ENCODE measurements around the gene SPSB1. TPM values are rescaled to one million over a fixed set of nuclear protein-coding genes. Genes with fewer than 3 reads are reported as not detected.

Gene SPSB1
- total RNA-seq, 1 experiment from 2014 or later, result 4.3 TPM

DNA sequence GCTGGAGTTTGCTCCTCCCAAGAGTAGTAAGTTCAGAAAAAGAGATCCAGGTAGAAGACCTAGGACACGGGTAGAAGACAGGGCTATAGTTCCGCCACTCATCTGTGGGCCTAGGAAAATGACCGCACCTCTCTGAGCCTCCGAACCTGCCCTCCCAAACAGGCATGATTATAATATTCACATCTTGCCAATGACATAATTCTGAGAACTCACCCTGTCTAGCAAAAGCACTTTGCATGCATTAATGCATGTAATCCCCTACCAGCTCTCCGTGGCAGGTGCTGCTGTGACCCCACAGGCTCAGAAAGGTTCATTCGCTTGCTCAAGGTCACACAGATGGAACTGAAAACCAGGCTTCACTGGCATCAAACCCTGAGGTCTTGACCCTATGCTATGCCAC, 88.0 kb downstream of the SPSB1 start:
- Mint-ChIP-seq H3K4me3 (no peak overlapping the region), H3K4me1 (no peaks in the 10 kb centered on the region), H3K36me3 (no peaks in the 10 kb centered on the region), H3K9me3 (no peaks in the 10 kb centered on the region), H3K27me3 (ENCODE audit: low read depth) (no peaks in the 10 kb centered on the region), H3K27ac (no peak overlapping the region)
- DNase-seq (ENCODE audit: low spot score) (no peak), ATAC-seq (no peak)
- ChIA-PET POLR2A (no interaction called here), CTCF (no interaction called here)
- TF ChIP-seq, protein P1, sequence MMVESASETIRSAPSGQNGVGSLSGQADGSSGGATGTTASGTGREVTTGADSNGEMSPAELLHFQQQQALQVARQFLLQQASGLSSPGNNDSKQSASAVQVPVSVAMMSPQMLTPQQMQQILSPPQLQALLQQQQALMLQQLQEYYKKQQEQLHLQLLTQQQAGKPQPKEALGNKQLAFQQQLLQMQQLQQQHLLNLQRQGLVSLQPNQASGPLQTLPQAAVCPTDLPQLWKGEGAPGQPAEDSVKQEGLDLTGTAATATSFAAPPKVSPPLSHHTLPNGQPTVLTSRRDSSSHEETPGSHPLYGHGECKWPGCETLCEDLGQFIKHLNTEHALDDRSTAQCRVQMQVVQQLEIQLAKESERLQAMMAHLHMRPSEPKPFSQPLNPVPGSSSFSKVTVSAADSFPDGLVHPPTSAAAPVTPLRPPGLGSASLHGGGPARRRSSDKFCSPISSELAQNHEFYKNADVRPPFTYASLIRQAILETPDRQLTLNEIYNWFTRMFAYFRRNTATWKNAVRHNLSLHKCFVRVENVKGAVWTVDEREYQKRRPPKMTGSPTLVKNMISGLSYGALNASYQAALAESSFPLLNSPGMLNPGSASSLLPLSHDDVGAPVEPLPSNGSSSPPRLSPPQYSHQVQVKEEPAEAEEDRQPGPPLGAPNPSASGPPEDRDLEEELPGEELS (CRISPR knock-in tag; IDR thresholded peaks at IDR 0.05), result no peak
- TF ChIP-seq ZNF423 (CRISPR knock-in tag; IDR thresholded peaks at IDR 0.05) (no peak), SMAD4 (CRISPR knock-in tag; IDR thresholded peaks at IDR 0.05) (no peak), ATF1 (CRISPR knock-in tag; IDR thresholded peaks at IDR 0.05) (no peak)
- TF ChIP-seq, protein P2, sequence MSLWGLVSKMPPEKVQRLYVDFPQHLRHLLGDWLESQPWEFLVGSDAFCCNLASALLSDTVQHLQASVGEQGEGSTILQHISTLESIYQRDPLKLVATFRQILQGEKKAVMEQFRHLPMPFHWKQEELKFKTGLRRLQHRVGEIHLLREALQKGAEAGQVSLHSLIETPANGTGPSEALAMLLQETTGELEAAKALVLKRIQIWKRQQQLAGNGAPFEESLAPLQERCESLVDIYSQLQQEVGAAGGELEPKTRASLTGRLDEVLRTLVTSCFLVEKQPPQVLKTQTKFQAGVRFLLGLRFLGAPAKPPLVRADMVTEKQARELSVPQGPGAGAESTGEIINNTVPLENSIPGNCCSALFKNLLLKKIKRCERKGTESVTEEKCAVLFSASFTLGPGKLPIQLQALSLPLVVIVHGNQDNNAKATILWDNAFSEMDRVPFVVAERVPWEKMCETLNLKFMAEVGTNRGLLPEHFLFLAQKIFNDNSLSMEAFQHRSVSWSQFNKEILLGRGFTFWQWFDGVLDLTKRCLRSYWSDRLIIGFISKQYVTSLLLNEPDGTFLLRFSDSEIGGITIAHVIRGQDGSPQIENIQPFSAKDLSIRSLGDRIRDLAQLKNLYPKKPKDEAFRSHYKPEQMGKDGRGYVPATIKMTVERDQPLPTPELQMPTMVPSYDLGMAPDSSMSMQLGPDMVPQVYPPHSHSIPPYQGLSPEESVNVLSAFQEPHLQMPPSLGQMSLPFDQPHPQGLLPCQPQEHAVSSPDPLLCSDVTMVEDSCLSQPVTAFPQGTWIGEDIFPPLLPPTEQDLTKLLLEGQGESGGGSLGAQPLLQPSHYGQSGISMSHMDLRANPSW (CRISPR knock-in tag; conservative IDR thresholded peaks at IDR 0.05; ENCODE audit: low read depth), result no peak
- TF ChIP-seq, protein P3, sequence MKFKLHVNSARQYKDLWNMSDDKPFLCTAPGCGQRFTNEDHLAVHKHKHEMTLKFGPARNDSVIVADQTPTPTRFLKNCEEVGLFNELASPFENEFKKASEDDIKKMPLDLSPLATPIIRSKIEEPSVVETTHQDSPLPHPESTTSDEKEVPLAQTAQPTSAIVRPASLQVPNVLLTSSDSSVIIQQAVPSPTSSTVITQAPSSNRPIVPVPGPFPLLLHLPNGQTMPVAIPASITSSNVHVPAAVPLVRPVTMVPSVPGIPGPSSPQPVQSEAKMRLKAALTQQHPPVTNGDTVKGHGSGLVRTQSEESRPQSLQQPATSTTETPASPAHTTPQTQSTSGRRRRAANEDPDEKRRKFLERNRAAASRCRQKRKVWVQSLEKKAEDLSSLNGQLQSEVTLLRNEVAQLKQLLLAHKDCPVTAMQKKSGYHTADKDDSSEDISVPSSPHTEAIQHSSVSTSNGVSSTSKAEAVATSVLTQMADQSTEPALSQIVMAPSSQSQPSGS (CRISPR knock-in tag; IDR thresholded peaks at IDR 0.05; ENCODE audit: borderline replicate concordance, low read depth), result no peak
- TF ChIP-seq, protein P4, sequence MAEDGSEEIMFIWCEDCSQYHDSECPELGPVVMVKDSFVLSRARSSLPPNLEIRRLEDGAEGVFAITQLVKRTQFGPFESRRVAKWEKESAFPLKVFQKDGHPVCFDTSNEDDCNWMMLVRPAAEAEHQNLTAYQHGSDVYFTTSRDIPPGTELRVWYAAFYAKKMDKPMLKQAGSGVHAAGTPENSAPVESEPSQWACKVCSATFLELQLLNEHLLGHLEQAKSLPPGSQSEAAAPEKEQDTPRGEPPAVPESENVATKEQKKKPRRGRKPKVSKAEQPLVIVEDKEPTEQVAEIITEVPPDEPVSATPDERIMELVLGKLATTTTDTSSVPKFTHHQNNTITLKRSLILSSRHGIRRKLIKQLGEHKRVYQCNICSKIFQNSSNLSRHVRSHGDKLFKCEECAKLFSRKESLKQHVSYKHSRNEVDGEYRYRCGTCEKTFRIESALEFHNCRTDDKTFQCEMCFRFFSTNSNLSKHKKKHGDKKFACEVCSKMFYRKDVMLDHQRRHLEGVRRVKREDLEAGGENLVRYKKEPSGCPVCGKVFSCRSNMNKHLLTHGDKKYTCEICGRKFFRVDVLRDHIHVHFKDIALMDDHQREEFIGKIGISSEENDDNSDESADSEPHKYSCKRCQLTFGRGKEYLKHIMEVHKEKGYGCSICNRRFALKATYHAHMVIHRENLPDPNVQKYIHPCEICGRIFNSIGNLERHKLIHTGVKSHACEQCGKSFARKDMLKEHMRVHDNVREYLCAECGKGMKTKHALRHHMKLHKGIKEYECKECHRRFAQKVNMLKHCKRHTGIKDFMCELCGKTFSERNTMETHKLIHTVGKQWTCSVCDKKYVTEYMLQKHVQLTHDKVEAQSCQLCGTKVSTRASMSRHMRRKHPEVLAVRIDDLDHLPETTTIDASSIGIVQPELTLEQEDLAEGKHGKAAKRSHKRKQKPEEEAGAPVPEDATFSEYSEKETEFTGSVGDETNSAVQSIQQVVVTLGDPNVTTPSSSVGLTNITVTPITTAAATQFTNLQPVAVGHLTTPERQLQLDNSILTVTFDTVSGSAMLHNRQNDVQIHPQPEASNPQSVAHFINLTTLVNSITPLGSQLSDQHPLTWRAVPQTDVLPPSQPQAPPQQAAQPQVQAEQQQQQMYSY (CRISPR knock-in tag; IDR thresholded peaks at IDR 0.05), result no peak

DNA sequence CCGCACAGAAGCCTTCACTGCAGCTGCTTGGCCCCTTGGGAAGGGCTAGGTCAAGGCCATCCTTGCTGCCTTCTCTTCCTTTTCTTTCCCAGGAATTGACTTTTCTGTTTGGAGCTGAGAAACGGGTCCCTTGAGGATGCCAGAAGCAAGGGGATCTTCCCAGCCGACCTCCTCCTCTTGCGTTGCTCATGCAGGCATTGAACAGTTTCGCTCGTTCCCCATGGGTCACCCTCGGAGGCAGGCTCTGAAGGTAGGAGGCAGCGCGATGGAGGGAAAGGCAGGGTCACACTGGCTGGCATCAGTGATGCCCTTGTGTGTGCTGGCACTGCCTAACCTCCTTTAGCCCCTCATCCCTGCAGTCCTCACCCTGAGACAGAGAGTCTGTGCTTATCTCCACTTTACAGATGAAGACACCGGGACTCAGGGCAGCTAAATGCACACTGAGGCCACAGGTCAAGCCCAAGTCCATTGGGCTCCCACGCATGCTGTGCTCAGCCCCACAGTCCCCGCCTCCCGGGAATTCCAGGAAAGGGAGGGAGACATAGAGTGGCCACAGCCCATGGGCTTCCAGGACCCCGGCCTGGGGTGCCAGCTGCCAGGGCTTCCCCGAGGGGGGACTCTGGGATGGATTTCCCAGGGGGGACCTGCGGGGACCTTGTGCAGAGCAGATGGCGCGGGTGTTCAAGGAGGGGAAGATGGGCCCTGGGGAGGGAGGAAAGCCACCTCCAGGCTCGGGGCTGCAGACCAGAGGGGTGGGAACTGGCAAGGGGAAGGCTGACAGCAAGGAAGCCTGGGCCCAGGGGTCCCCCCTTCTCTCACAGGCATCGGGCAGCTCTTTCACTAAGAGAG, 90.2 kb downstream of the SPSB1 start:
- Mint-ChIP-seq H3K36me3 (no peaks in the 10 kb centered on the region), H3K27me3 (ENCODE audit: low read depth) (no peaks in the 10 kb centered on the region), H3K4me3 (no peak overlapping the region), H3K9me3 (no peaks in the 10 kb centered on the region), H3K27ac (no peak overlapping the region), H3K4me1 (no peaks in the 10 kb centered on the region)
- ATAC-seq (no peak), DNase-seq (ENCODE audit: low spot score) (no peak)
- ChIA-PET POLR2A (no interaction called here), CTCF (interaction anchor here (1.5 kb wide), 1 partner anchor 30 kb away, joined by 3 read pairs; no protein-coding TSS in a partner anchor)
- TF ChIP-seq JAZF1 (CRISPR knock-in tag; IDR thresholded peaks at IDR 0.05) (no peak), TEAD1 (CRISPR knock-in tag; IDR thresholded peaks at IDR 0.05) (no peak), FOXP1 (CRISPR knock-in tag; IDR thresholded peaks at IDR 0.05; ENCODE audit: borderline replicate concordance) (no peak), GRHL2 (CRISPR knock-in tag; IDR thresholded peaks at IDR 0.05; ENCODE audit: insufficient replicate concordance, severe bottlenecking) (no peak), CREB1 (CRISPR knock-in tag; IDR thresholded peaks at IDR 0.05) (no peak), CREM (CRISPR knock-in tag; IDR thresholded peaks at IDR 0.05) (no peak), IRF2 (CRISPR knock-in tag; IDR thresholded peaks at IDR 0.05; ENCODE audit: borderline replicate concordance, low read depth) (no peak)
- TF ChIP-seq, protein P5, sequence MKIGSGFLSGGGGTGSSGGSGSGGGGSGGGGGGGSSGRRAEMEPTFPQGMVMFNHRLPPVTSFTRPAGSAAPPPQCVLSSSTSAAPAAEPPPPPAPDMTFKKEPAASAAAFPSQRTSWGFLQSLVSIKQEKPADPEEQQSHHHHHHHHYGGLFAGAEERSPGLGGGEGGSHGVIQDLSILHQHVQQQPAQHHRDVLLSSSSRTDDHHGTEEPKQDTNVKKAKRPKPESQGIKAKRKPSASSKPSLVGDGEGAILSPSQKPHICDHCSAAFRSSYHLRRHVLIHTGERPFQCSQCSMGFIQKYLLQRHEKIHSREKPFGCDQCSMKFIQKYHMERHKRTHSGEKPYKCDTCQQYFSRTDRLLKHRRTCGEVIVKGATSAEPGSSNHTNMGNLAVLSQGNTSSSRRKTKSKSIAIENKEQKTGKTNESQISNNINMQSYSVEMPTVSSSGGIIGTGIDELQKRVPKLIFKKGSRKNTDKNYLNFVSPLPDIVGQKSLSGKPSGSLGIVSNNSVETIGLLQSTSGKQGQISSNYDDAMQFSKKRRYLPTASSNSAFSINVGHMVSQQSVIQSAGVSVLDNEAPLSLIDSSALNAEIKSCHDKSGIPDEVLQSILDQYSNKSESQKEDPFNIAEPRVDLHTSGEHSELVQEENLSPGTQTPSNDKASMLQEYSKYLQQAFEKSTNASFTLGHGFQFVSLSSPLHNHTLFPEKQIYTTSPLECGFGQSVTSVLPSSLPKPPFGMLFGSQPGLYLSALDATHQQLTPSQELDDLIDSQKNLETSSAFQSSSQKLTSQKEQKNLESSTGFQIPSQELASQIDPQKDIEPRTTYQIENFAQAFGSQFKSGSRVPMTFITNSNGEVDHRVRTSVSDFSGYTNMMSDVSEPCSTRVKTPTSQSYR (CRISPR knock-in tag; IDR thresholded peaks at IDR 0.05), result no peak
- TF ChIP-seq, protein P6, sequence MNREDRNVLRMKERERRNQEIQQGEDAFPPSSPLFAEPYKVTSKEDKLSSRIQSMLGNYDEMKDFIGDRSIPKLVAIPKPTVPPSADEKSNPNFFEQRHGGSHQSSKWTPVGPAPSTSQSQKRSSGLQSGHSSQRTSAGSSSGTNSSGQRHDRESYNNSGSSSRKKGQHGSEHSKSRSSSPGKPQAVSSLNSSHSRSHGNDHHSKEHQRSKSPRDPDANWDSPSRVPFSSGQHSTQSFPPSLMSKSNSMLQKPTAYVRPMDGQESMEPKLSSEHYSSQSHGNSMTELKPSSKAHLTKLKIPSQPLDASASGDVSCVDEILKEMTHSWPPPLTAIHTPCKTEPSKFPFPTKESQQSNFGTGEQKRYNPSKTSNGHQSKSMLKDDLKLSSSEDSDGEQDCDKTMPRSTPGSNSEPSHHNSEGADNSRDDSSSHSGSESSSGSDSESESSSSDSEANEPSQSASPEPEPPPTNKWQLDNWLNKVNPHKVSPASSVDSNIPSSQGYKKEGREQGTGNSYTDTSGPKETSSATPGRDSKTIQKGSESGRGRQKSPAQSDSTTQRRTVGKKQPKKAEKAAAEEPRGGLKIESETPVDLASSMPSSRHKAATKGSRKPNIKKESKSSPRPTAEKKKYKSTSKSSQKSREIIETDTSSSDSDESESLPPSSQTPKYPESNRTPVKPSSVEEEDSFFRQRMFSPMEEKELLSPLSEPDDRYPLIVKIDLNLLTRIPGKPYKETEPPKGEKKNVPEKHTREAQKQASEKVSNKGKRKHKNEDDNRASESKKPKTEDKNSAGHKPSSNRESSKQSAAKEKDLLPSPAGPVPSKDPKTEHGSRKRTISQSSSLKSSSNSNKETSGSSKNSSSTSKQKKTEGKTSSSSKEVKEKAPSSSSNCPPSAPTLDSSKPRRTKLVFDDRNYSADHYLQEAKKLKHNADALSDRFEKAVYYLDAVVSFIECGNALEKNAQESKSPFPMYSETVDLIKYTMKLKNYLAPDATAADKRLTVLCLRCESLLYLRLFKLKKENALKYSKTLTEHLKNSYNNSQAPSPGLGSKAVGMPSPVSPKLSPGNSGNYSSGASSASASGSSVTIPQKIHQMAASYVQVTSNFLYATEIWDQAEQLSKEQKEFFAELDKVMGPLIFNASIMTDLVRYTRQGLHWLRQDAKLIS (CRISPR knock-in tag; IDR thresholded peaks at IDR 0.05; ENCODE audit: borderline replicate concordance), result no peak
